GM18498 (cell line): Measurements from ENCODE around the gene FAM187B.
"Not testable (repeated sequence)": the region's sequence is repeated elsewhere in the genome, so short reads cannot be mapped to it uniquely, and the experiment has no call there.

Experiments
- ATAC-seq: cut with Tn5 transposase; IDR thresholded peaks from one replicate; pipeline ENCODE4 v1.9.1; 2021; ENCODE audit warnings: mild to moderate bottlenecking, moderate library complexity; ENCODE audit not compliant: unreplicated experiment

FAM187B gene

DNA sequence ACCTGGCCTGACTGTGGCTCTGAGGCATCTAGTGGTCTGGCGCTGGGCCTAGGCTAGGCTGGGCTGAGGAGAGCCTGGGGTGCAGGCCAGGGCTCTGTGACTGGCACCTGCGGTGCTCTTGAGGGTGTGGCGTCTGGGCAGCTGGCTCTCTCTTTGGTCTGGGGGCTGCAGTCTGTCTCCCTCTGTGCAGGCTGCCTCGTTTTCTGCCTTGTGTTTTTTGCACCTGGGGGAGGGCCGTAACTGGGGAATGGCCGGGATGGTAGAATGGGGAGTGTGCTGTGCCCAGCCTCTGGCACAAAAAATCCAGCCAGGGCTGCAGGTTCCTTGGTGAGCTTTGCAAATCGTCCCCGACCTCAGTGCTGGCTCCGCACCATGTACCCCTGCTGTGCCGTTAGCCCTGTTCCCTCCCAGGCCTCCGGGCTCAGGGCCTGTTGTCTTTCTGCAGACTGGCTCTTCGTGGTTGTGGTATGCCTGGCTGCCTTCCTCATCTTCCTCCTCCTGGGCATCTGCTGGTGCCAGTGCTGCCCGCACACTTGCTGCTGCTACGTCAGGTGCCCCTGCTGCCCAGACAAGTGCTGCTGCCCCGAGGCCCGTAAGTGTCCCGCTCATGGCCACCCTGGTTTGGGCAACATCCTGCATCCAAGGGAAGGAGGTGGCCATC is 33.7 kb upstream of the FAM187B start:
- ATAC-seq, result no peak

DNA sequence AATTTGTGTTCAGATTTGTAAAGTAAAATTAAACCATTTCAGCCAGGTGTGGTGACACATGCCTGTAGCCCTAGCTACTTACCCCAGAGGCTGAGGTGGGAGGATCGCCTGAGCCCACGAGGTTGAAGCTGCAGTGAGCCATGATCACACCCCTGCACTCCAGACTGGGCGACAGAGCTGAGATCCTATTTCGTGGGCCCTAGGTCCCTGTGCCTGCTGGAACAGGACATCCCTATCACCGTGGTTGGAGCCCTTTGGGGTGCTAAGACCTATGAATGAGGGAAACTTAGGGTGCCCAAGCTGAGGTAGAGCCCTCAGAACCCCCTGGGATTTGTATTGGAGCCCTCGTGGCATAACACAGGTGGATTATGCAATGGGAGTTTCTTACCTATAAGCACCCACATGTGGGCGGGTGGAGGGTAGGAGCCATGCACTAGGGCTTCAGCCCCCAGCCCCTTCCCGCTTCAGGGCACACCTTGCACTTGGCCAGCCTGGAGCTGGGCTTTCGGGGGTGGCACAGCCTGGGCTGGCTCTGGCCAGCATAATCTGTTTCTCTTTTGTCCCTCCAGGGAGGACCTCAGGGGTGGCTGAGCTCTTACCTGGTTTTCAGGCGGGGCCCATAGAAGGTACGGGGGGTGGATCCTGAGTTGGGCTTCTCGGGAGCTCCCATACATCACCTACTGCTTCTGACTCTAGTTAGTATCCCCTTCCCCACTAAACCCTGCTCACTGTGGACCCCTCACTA is 33.0 kb upstream of the FAM187B start:
- ATAC-seq, result no peak

DNA sequence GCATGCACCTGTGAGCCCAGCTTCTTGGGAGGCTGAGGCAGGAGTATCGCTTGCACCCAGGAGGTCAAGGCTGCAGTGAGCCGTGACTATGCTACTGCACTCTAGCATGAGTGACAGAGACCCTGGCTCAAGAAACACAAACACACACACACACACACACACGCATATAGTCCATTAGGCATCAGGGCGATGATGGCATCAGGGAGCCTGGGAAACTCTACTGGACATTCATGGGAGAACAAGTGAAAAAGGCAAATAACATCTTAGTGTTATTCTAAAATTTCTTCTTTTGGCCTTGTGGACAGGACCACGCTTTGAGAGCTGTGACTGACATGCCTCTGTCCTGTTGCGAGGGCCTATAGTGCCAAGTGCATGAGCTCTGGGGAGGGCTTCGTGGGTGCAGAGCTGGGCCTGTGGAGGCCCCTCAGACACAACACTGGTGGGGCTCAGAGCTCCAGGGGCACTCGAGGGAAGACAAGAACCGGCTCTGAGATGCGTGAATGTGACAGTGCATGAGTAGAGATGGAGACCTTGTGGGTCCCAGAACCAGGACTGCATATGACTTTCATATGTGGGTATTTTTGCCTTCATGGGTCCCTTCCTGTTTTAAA is 32.3 kb upstream of the FAM187B start:
- ATAC-seq, result no peak

DNA sequence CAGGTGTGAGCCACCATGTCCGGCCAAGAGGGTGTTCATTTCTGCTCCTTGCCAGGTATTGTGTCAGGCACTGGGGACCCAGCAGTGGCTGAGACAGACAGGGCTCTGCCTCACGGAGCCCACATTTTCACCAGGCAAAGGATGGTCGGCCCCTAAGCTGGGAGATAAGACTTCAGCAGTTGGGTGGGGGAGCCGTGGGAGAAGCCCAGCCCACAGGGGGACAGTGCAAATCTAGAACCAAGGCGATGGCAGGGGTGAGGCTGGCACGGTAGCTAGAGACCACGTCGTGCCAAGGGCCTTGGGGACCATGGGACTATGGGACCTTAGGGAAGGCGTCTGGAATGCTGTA is 28.5 kb upstream of the FAM187B start:
- no peak for ATAC-seq

DNA sequence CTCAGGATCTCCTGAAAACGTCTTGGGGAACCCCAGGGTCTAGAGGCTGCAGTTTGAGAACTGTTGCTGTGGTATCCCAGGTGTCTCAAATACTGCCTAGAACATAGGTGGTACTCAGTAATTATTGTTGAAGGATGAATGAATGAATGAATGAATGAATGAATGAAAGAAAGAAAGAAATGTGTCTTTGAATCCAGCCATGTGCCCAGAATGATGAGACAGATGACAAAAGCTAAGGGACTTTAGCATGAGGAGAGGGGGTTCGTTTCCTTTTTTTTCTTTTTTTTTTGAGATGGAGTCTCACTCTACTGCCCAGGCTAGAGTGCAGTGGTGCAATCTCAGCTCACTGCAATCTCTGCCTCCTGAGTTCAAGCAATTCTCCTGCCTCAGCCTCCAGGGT is 28.0 kb upstream of the FAM187B start:
- ATAC-seq, result no peak

DNA sequence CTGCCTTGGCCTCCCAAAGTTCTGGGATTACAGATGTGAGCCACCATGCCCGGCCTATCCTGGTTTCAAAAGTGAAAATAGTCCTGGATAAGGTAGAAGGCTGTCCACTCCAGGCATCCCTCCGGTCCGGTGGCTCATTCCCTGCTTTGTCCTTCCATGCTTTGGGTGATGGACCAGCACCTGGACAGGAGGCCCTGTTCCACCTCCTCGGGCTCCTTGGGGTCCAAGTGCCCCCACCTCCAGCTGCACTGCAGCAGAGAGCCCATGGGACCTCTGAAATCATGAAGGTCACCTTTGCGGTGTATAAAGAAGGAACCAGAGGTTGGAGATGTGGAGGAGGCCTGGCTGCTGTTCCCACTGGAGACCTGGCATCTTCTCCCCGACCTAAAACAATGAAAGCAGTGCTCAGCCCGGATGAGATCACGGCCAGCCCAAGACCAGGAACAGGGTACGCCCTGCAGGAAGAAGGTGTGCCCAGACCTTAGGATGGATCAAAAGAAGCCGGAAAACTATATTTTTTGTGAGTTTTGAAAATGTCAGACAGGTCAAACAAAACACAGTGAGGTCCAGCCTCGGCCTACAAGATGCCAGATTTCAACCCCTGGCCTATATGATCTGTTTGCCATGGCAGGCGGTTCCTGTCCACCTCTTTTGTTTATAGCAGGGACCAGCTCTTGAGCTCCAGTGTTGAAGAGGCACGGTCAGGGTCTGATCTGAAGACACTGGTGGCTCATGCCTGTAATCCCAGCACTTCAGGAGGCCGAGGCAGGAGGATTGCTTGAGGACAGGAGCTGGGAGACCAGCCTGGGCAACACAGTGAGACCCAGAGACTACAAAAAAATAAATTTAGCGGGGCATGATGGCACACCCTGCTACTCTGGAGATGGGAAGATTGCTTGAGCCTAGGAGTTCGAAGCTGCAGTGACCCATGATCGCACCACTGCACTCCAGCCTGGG is 26.1 kb upstream of the FAM187B start:
- no peak for ATAC-seq

DNA sequence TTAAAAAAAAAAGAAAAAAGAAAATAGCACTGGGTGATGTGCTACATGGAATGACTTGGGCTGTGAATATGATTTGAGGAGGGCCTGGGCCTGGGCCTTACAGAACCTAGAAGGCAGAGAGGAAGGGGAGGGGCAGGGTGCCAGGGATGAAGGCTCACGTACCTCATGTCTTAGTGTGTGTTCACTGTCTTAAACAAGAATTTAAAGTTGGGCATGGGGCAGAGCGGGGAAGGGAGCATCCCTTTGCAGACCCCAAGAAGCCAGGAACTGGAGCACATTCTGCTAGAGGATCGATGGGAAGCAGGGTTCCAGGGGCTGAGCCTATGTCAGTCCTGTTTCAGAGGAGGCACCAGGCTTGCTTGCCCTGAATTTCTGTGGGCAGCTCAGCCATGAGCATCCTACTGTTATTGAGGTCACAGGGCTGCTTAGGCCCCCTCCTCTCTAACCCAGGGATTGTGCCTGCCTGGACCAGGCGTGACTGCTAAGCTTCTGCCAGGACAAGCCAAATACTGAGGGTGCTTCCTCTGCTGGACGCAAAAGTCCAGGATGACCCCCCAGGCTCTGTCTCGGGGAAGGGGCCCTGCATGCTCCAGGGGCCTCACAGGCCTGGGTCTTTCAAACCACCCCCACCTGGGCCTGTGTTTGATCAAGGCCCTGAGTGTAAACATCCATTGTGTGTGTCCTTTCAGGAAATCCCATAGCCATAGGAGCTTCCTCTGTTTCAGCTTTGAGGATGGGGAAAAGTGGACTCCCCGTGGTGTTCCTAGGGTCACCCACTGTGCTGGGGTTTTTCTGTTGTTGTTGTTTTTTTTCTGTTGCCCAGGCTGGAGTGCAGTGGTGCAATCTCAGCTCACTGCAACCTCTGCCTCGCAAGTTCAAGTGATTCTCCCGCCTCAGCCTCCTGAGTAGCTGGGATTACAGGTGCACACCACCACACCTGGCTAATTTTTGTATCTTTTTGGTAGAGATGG is 25.1 kb upstream of the FAM187B start:
- no peak for ATAC-seq

DNA sequence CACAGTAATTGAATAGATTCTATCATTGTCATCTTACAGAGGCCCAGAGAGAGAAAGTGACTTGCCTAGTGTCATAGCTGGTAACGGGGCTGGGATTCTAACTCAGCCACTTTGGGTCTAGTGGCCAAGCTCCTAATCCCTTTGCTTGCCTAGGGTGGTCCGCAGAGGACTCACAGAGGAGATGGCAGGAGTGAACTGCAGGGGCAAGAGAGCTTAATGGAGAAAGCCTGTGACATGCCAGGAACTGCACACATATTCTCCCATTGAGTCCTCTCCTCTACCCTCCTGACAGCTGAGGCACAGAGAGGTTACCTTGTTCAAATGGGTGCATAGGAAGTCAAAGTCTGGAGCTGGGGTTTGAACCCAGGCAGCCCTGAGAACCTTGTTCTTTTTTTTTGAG is 22.9 kb upstream of the FAM187B start:
- ATAC-seq, result no peak

DNA sequence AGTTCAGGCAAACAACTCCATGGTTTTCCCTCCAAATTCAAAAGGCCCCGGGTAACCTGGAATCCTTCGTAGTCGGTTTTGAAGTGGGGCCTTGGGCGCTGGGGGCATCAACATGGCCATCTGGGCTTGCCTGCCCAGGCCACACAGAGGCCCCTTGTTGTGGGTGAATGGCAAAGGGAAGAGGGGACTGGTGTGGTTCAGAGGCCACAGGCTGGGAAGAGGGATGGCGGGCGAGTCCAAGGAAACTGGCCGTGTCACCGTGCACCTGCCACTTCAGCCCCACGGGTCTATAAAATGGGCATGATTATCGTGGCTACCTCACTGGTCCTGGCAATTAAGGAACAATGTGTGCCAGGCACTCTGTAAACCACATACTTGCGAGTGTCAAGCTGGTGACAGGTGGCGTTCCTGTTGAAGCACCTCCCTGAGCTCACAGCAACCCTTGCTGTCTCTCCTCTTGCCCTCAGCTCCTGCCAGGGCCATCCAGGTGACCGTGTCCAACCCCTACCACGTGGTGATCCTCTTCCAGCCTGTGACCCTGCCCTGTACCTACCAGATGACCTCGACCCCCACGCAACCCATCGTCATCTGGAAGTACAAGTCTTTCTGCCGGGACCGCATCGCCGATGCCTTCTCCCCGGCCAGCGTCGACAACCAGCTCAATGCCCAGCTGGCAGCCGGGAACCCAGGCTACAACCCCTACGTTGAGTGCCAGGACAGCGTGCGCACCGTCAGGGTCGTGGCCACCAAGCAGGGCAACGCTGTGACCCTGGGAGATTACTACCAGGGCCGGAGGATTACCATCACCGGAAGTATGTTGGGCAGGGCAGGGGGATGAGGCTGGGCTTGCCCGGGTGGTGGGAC is 21.5 kb upstream of the FAM187B start:
- no peak for ATAC-seq

DNA sequence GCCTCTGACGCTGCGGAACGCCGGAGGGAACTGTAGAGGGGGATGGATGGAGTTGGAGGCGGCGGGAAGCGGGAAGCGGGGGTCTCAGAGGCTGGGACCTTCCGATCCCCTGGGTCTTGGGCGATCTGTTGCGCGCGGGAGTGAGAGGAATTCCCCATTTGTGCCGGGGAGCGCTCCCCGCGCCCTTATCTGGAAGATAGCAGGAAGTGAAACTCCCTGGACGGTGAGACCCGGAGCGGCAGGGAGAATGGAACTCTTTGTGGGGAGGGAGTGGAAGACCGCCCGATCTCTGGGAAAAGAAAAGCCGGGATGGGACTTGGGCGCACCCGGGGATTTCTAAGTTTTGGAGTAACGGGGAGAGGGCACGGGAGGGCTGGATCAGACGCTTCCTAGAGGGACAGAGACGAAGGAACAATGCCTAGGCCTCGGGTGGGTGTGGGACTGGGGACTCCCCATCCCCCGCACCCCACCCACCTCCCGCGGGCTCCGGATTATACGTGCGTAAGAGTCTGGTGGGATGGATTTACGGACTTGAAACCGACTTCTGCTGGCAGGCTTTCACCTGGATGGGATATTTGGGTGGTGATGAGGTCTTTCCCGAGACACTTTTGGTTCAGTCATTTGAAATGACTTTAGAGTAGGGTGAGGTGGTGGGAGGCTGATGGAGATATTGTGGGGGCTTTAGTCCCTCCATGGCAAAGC is 20.8 kb upstream of the FAM187B start:
- ATAC-seq, result no peak

DNA sequence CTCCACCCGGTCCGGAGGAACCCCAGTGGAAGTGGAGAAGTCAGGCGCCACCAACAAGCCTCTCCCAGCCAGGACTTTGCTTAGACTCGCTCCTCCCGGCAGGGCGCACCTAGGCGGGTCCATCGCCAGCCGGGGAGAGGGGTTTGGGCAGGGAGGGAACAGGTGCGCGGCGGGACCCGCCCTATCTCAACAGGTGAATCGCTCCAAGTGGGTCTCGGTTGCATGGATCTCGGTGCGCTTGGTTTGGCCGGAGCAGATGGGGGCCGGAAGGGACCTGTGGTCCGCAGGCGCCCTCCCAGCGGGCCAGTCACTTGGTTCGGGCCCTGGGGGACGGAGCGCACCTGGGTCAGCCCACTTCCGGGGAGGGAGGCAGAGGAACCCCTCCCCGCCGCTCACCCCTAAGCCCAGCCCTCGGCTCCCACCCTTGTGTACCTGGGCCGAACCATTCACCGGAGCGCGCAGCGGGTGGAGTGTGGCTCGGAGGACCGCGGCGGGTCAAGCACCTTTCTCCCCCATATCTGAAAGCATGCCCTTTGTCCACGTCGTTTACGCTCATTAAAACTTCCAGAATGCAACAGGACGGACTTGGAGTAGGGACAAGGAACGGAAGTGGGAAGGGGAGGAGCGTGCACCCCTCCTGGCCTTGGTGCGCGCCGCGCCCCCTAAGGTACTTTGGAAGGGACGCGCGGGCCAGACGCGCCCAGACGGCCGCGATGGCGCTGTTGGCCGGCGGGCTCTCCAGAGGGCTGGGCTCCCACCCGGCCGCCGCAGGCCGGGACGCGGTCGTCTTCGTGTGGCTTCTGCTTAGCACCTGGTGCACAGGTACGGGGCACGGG is 20.0 kb upstream of the FAM187B start, which contains the start of gene LSR:
Gene LSR, plus strand, starts transcription at position 693 of the 836 bp plus-strand sequence. Its CDS starts 21 bp downstream, at position 714.
- ATAC-seq, result peak; percentile 81

DNA sequence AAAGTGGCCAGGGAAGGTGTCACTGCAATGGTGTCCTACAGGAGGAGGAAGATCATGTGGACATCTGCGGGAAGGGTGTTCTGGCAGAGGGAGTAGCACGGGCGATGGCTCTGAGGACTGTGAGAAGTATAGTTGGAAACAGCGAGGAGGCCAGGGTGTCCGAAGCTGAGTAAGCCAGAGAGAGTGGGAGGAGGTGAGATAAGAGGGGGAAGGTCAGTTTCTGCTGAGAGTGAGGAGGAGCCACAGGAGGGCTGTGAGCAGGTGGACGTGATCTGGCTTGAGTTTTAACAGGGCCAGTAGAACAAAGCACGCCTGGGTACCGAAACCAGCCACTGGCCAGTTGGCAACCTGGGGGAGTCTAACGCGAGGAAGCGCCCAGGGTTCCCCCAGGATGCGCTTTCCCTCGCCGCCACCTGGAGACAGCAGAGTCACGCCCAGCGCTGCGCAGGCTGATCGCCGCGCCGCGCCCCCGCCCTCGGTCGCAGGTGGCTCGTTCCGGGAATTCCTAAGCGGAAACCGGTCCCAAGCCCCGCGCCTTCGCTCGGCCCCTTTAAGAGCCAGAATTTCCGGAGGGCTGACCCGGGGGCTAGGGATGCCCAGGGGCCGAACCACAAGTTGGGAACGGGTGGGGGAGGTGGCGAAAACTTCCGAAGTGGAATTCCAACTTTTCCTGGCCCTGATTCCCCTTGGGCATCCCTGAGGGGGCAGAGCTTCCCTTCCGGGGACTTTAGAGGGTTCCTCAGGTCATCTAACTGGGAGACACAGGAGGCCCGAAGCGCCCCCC is 19.2 kb upstream of the FAM187B start:
- ATAC-seq, result peak; percentile 42

DNA sequence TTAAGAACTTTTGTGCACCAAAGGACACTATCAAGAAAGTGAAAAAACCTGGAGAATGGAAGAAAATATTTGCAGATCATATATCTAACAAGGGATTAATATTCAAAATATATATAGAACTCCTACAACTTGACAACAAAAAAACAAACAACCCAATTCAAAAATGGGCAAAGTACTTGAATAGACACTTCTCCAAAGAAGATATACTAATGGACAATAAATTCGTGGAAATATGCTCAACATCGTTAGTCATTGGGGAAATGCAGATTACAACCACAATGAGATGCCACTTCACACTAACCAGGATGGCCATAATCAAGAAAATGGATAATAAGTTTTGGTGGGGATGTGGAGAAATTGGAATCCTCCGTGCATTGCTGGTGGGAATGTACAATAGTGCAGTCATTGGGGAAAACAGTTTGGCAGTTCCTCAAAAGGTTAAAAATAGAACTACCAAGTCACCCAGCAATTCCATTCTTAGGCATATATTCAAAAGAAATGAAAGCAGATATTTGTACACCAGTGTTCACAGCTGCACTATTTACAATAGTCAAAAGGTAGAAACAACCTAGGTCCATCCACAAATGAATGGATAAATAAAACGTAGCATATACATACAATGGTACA is 18.0 kb upstream of the FAM187B start:
- ATAC-seq, result no peak

DNA sequence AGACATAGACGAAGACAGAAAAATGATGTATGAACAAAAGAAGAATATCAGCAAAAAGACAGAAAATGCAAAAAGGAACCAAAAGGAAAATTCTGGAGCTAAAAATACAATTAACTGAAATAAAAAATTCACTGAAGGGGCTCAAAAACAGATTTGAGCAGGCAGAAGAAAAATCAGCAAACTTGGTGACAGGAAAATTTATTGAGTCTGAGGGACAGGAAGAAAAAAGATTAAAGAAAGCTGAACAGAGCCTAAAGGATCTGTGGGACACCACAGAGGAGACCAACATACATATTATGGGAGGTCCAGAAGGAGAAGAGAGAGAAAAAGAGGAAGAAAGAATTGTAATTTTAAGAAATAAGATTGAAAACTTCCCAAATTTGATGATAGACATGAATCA is 12.9 kb upstream of the FAM187B start:
- no peak for ATAC-seq

DNA sequence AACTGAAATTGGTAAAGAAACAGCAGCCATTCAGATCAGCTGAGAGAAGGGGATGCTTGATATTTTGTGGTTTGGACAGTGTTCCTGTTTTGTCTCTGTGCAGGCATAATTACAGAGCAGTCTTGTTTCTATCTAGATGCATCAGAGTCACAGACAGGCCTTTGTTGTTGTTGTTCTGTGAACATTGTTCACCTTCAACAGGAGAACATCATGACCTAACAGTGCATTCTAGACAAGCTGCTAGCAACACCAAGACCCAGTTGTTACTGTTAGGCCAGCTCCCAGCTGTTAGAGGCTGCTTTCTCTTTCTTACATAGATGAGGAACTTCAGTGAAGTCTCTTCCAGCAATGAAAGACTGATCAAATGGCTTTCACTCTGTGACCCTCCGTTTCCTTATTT is 11.8 kb upstream of the FAM187B start:
- ATAC-seq, result no peak

DNA sequence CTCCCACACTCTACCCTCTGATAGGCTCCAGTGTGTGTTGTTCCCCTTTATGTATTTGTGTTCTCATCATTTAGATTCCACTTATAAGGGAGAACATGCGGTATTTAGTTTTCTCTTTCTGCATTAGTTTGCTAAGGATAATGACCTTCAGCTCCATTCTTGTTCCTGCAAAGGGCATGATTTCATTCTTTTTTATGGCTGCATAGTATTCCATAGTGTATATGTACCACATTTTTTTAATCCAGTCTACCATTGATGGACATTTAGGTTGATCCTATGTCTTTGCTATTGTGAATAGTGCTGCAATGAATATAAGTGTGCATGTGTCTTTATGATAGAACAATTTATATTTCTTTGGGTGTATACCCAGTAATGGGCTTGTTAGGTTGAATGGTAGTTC is 11.1 kb upstream of the FAM187B start:
- not testable (repeated sequence) for ATAC-seq
